Subcutaneous adipose tissue (tissue), 4 donors: ENCODE results near the gene ALAS1. TPM values are rescaled to one million over a fixed set of nuclear protein-coding genes. Genes with fewer than 3 reads are reported as not detected.

Experiments
- CTCF ChIP-seq: fragments of 450-650 bp; IDR thresholded peaks from one replicate; pipeline ENCODE4 v1.5.1; 2016; ENCODE audit warnings: low read depth, mild to moderate bottlenecking, control low read depth, antibody characterized with exemption, moderate library complexity
- total RNA-seq, 4 donors: library from RNA; depleted of rRNA; stranded (reverse); fragments of >200 nt; gene quantifications; one replicate each; pipeline ENCODE4 v1.1.0, GENCODE V29; 2016

Gene ALAS1
- total RNA-seq, 4 donors from 2014 or later = 25.8 to 44.3 (median 39.0) TPM

GRCh38 chr3:52218937-52219650, 21.1 kb downstream of the ALAS1 start:
- no peak for TF ChIP-seq CTCF

GRCh38 chr3:52220380-52221026, 22.5 kb downstream of the ALAS1 start:
- TF ChIP-seq CTCF = no peak

GRCh38 chr3:52221141-52221562, 23.2 kb downstream of the ALAS1 start:
- no peak for TF ChIP-seq CTCF

GRCh38 chr3:52221563-52222318, 23.8 kb downstream of the ALAS1 start:
- TF ChIP-seq CTCF = no peak

- TF ChIP-seq CTCF = no peak
These were observed 24.6 kb downstream of the ALAS1 start for GRCh38 chr3:52222319-52223221.

- no peak for TF ChIP-seq CTCF
These were observed 25.8 kb downstream of the ALAS1 start for GRCh38 chr3:52223449-52224408.
